ENCODE data around the gene SYCP2L.

SYCP2L gene

GRCh38 chr6:11011787-11012234 lies 125.0 kb downstream of the SYCP2L start:
- DNase-seq, result no peak

- DNase-seq, result no peak
These were observed 125.5 kb downstream of the SYCP2L start for GRCh38 chr6:11012295-11012754.

GRCh38 chr6:11012976-11013720 lies 126.3 kb downstream of the SYCP2L start:
- no peak for DNase-seq

- no peak for DNase-seq
These were observed 126.8 kb downstream of the SYCP2L start for GRCh38 chr6:11013721-11014070.

GRCh38 chr6:11015102-11015501 lies 128.2 kb downstream of the SYCP2L start:
- DNase-seq, result no peak

- DNase-seq, result no peak
These were observed 129.6 kb downstream of the SYCP2L start for GRCh38 chr6:11016452-11016851.

GRCh38 chr6:11017090-11017489 lies 130.2 kb downstream of the SYCP2L start:
- DNase-seq, result no peak

- no peak for DNase-seq
These were observed 131.4 kb downstream of the SYCP2L start for GRCh38 chr6:11018225-11018624.

GRCh38 chr6:11021003-11021402 lies 134.2 kb downstream of the SYCP2L start:
- no peak for DNase-seq

- DNase-seq, result no peak
These were observed 134.9 kb downstream of the SYCP2L start for GRCh38 chr6:11021714-11022113.

GRCh38 chr6:11023032-11023431 lies 136.2 kb downstream of the SYCP2L start:
- no peak for DNase-seq

Measured in CD4-positive, alpha-beta T cell treated with Interleukin-4 for 1 hour (primary cell).